K562 (cell line): Measurements from ENCODE around the gene PPIL6. TPM values are rescaled to one million over a fixed set of nuclear protein-coding genes. Genes with fewer than 3 reads are reported as not detected.

ENCODE experiments used
- BMI1 ChIP-seq: fragments of 150-350 bp; IDR thresholded peaks from 2 replicates; pipeline ENCODE4 v1.6.1; 2014; ENCODE audit warnings: low read length
- GATA2 ChIP-seq: sonication (generic); formaldehyde crosslinking; IDR thresholded peaks from 2 replicates; pipeline ENCODE4 v1.4.0; 2020; ENCODE audit warnings: mild to moderate bottlenecking, missing genetic modification reagents
- KHSRP ChIP-seq: fragments of 450-650 bp; IDR thresholded peaks from 2 replicates; pipeline ENCODE4 v1.6.1; 2017
- MYC ChIP-seq, 2 experiments: fragments of 250-450 bp in 1 of 2; sonication (Bioruptor Pico) in 1 of 2; IDR thresholded peaks; 2 replicates each; pipeline versions ENCODE4 v1.5.1 to v1.6.1; 2012 to 2021; ENCODE audit warnings: low read depth in 2 of 2, borderline replicate concordance in 1 of 2, improper control_type of control experiment in 1 of 2, low read length in 1 of 2, mild to moderate bottlenecking in 1 of 2, moderate library complexity in 1 of 2
- NR4A1 ChIP-seq, 2 experiments: fragments of 250-450 bp in 1 of 2; fragments of 450-650 bp in 1 of 2; sonication (Bioruptor Pico) in 1 of 2; IDR thresholded peaks; 2 replicates each; pipeline versions ENCODE4 v1.4.0 to v1.6.1; 2016 to 2020; ENCODE audit warnings: mild to moderate bottlenecking in 2 of 2, missing compliant biosample characterization in 1 of 2, missing genetic modification characterization in 1 of 2, moderate library complexity in 1 of 2
- OTX1 ChIP-seq: fragments of 450-650 bp; formaldehyde crosslinking; IDR thresholded peaks from 2 replicates; pipeline ENCODE4 v1.4.0; 2022; ENCODE audit warnings: mild to moderate bottlenecking
- PHF8 ChIP-seq: fragments of 200-600 bp; sonication (generic); IDR thresholded peaks from 2 replicates; pipeline ENCODE4 v1.6.1; 2012; ENCODE audit warnings: mixed run types, mild to moderate bottlenecking, inconsistent platforms, low read length, moderate library complexity, borderline replicate concordance
- RFX5 ChIP-seq: IDR thresholded peaks from 2 replicates; pipeline ENCODE4 v1.6.1; 2011; ENCODE audit warnings: low read depth, mild to moderate bottlenecking, improper control_type of control experiment, low read length
- SMAD4 ChIP-seq: fragments of 250-450 bp; sonication (Bioruptor Pico); conservative IDR thresholded peaks from 2 replicates; pipeline ENCODE4 v1.8.0; 2021; ENCODE audit warnings: inconsistent platforms, mild to moderate bottlenecking, moderate library complexity
- ZNF133 ChIP-seq: fragments of 250-450 bp; sonication (Bioruptor Pico); IDR thresholded peaks from 2 replicates; pipeline ENCODE4 v1.4.0; 2020; ENCODE audit warnings: mild to moderate bottlenecking
- ZNF766 ChIP-seq: fragments of 200-800 bp; sonication (Bioruptor generic); conservative IDR thresholded peaks from 2 replicates; pipeline ENCODE4 v1.6.1; 2016; ENCODE audit warnings: missing genetic modification characterization, missing compliant biosample characterization
- polyA plus RNA-seq, 8 experiments: library from polyadenylated mRNA; depleted of rRNA in 4 of 8; stranded (reverse) in 5 of 8; unstranded in 3 of 8; fragments of >200 nt; fragmentation: Nextera tagmentation in 2 of 8; fragmentation: Illumina TruSeq in 1 of 8; extraction: Ambion mirVana in 2 of 8; extraction: Trizol in 1 of 8; gene quantifications; 2 replicates each; pipeline versions ENCODE4 v1.2.1 to v1.2.3, GENCODE V29; 2011 to 2014; ENCODE audit warnings: inconsistent platforms in 1 of 8, missing spikeins in 1 of 8
- total RNA-seq, 7 experiments: library from RNA; depleted of rRNA in 6 of 7; stranded (reverse); fragments of >200 nt in 6 of 7; fragmentation: Illumina TruSeq in 2 of 7; extraction: Trizol in 2 of 7; gene quantifications; 2 replicates each; pipeline versions ENCODE4 v1.2.1 to v1.2.3, GENCODE V29; 2011 to 2021; ENCODE audit warnings: low replicate concordance in 1 of 7
- TF ChIP-seq, protein P1 (sequence below): fragments of 200-800 bp; sonication (Bioruptor generic); IDR thresholded peaks from 2 replicates; pipeline ENCODE4 v1.6.1; 2017; ENCODE audit warnings: missing genetic modification characterization, missing compliant biosample characterization
- TF ChIP-seq, protein P2 (sequence below): fragments of 250-450 bp; sonication (Bioruptor Pico); IDR thresholded peaks from 2 replicates; pipeline ENCODE4 v1.5.0; 2020; ENCODE audit warnings: mild to moderate bottlenecking, borderline replicate concordance
- TF ChIP-seq, protein P3 (sequence below), 2 experiments: fragments of 450-650 bp in 1 of 2; sonication (generic) in 1 of 2; formaldehyde crosslinking; conservative IDR thresholded peaks; 2 replicates each; pipeline versions ENCODE4 v1.4.0 to v1.8.1; 2020 to 2022; ENCODE audit warnings: mild to moderate bottlenecking in 1 of 2, missing genetic modification reagents in 1 of 2
- TF ChIP-seq, protein P4 (sequence below), 2 experiments: IDR thresholded peaks; 2 replicates each; pipeline ENCODE4 v1.6.1; 2011; ENCODE audit warnings: borderline replicate concordance in 1 of 2, control low read depth in 1 of 2, low read depth in 1 of 2, low read length in 1 of 2, mild to moderate bottlenecking in 1 of 2, mixed read lengths in 1 of 2, moderate library complexity in 1 of 2; ENCODE audit not compliant: insufficient read depth in 1 of 2, insufficient read length in 1 of 2, poor library complexity in 1 of 2, severe bottlenecking in 1 of 2; ENCODE audit errors: extremely low read depth in 1 of 2
- TF ChIP-seq, protein P5 (sequence below): sonication (generic); formaldehyde crosslinking; IDR thresholded peaks from 2 replicates; pipeline ENCODE4 v1.8.0; 2022; ENCODE audit warnings: mild to moderate bottlenecking, missing genetic modification reagents

The PPIL6 gene
- total and polyA plus RNA-seq, 9 of the 15 experiments (the other 6 are each of a cell fraction or from before 2014, with no cell fraction given): 0.03 to 0.98 (median 0.41) TPM; not detected in 1

DNA sequence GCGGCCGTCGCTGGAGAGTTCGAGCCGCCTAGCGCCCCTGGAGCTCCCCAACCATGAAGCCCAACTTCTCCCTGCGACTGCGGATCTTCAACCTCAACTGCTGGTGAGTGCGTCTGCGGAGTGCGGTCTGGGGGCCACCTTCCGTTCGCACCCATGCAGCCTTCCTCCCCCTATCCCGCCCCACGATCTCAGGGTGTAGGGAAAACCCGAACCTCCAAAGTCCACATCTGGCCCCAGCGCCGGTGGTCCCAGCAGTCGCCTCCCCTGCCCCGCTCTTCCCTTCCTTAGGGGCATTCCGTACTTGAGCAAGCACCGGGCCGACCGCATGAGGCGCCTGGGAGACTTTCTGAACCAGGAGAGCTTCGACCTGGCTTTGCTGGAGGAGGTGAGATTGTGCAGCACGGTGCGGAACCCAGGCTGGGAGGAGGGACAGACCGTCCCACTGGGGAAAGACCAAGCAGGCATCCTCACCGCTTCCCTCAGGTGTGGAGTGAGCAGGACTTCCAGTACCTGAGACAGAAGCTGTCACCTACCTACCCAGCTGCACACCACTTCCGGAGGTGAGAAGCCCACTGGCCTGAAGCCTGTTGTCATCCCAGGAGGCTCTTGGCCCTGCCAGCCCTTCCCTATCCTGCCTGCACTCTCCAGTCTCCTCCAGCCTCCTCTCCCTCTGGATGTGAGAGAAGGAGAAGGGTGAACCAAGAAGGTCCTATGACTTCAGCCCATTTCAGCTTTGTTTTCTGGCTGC, 815 bp upstream of the PPIL6 start (continued):
- TF ChIP-seq, protein P1, sequence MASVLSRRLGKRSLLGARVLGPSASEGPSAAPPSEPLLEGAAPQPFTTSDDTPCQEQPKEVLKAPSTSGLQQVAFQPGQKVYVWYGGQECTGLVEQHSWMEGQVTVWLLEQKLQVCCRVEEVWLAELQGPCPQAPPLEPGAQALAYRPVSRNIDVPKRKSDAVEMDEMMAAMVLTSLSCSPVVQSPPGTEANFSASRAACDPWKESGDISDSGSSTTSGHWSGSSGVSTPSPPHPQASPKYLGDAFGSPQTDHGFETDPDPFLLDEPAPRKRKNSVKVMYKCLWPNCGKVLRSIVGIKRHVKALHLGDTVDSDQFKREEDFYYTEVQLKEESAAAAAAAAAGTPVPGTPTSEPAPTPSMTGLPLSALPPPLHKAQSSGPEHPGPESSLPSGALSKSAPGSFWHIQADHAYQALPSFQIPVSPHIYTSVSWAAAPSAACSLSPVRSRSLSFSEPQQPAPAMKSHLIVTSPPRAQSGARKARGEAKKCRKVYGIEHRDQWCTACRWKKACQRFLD (CRISPR knock-in tag): peak; percentile 30; the same call in 1 of the 2 replicates
- TF ChIP-seq ZNF133 (CRISPR knock-in tag) (no peak), SMAD4 (CRISPR knock-in tag) (no peak), RFX5 (no peak), GATA2 (peak; percentile 27; the same call in 1 of the 2 replicates), NR4A1 (CRISPR knock-in tag; IDR thresholded peaks at IDR 0.05) (no peak), NR4A1 (tag; IDR thresholded peaks at IDR 0.05) (no peak), ZNF766 (CRISPR knock-in tag) (no peak), BMI1 (no peak), KHSRP (no peak), PHF8 (peak; percentile 8; the same call in 1 of the 2 replicates), MYC (IDR thresholded peaks at IDR 0.05; ENCODE audit: low read depth, low read length) (no peak), MYC (CRISPR knock-in tag; IDR thresholded peaks at IDR 0.05; ENCODE audit: borderline replicate concordance, low read depth) (peak; percentile 45; the same call in 1 of the 2 replicates), OTX1 (CRISPR knock-in tag) (no peak)
- TF ChIP-seq, protein P2, sequence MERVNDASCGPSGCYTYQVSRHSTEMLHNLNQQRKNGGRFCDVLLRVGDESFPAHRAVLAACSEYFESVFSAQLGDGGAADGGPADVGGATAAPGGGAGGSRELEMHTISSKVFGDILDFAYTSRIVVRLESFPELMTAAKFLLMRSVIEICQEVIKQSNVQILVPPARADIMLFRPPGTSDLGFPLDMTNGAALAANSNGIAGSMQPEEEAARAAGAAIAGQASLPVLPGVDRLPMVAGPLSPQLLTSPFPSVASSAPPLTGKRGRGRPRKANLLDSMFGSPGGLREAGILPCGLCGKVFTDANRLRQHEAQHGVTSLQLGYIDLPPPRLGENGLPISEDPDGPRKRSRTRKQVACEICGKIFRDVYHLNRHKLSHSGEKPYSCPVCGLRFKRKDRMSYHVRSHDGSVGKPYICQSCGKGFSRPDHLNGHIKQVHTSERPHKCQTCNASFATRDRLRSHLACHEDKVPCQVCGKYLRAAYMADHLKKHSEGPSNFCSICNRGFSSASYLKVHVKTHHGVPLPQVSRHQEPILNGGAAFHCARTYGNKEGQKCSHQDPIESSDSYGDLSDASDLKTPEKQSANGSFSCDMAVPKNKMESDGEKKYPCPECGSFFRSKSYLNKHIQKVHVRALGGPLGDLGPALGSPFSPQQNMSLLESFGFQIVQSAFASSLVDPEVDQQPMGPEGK (CRISPR knock-in tag): no peak
- TF ChIP-seq, protein P3, sequence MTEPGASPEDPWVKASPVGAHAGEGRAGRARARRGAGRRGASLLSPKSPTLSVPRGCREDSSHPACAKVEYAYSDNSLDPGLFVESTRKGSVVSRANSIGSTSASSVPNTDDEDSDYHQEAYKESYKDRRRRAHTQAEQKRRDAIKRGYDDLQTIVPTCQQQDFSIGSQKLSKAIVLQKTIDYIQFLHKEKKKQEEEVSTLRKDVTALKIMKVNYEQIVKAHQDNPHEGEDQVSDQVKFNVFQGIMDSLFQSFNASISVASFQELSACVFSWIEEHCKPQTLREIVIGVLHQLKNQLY (CRISPR knock-in tag; conservative IDR thresholded peaks at IDR 0.05): no peak
- TF ChIP-seq, protein P4, sequence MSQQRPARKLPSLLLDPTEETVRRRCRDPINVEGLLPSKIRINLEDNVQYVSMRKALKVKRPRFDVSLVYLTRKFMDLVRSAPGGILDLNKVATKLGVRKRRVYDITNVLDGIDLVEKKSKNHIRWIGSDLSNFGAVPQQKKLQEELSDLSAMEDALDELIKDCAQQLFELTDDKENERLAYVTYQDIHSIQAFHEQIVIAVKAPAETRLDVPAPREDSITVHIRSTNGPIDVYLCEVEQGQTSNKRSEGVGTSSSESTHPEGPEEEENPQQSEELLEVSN (IDR thresholded peaks at IDR 0.05; ENCODE audit: borderline replicate concordance in 1 of 2, extremely low read depth in 1 of 2, insufficient read depth in 1 of 2, insufficient read length in 1 of 2, low read depth in 1 of 2, low read length in 1 of 2, poor library complexity in 1 of 2, severe bottlenecking in 1 of 2): peak; percentile 24 to 67
- TF ChIP-seq, protein P5, sequence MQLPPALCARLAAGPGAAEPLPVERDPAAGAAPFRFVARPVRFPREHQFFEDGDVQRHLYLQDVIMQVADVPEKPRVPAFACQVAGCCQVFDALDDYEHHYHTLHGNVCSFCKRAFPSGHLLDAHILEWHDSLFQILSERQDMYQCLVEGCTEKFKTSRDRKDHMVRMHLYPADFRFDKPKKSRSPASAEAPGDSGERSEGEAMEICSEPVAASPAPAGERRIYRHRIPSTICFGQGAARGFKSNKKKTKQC (CRISPR knock-in tag): peak; percentile 82
